NCI-H2107 (cell line): ENCODE results near the gene CSNK1E.

Experiments
- DNase-seq: peaks from one replicate; lab custom pipeline; 2025; lab: John Stamatoyannopoulos, UW

Gene CSNK1E

DNA sequence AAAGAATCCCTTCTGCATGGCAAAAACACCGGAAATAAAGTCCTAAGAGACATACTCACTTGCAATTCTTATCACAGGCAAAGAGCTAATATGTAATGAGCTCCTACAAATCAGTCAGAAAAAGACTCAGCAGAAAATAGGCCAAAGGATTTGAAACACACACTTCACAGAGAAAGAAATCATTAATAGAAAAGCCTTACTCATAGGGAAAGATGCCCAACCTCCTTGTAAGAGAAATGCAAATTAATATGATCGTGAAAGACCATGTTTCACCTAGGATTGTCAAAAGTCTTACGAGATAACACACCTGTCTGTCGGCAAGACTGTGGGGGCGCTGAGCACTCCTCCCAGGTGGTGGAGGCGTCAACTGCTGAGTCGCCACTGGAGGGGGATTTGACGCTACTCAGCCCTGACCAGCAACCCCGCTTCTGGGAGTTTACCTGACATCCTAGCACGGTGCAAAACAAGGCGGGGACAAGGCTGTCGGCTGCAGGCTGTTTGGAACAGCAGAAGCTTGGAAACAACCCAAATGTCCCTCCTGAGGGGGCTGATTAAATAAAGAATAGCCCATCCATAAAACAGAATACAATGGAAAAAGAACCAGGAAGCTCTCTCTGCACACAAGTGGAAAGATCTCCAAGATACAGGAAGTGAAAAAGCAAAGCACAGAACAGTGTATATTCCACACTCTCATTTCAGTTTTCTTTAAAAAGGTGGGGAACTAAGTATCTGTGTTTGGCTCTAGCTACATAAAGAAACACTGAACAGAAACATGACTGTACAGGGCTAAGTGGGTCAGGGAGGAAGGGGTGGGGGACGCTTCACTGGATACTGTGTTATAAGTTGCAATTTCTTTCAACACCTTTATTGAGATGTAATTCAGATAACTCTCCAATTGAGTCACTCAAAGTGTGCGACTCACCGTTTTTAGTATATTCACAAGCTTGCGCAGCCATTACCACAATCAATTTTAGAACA lies 11.5 kb downstream of the CSNK1E start:
- DNase-seq, result no peak

DNA sequence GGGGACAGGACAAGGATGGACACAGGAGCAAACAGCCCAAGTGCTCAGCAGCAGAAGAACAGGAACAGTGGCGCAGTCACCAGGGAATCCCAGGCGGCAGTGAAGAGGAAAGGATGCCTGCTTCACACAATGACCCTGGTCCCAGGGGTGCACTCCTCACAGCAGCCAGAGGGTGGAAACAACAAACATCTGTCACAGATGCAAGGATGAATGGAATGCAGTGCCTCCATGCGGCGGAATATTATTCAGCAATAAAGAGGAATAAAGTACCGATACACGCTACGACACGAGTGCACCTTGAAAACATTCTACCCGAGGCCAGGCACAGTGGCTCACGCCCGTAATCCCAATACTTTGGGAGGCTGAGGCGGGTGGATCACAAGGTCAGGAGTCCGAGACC lies 12.7 kb downstream of the CSNK1E start:
- DNase-seq, result no peak

DNA sequence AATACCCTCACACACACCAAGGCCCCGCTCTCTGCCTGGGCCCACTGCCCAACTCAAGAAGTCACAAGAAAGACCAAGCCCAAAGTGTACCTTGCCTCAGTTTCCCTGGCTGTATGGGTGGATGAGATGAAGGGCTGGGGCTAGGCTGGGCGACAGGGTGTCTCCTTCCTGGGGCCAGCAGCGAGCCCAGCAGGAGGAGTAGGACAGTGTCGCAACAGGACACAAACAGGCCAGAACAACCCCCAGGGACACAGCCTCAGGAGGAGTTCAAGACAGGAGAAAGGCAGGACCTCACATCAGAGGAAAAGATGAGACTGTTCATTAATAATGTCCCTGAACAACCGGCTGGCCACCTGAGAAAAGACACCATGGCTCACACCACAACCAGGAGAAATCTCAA lies 13.3 kb downstream of the CSNK1E start:
- DNase-seq, result no peak

DNA sequence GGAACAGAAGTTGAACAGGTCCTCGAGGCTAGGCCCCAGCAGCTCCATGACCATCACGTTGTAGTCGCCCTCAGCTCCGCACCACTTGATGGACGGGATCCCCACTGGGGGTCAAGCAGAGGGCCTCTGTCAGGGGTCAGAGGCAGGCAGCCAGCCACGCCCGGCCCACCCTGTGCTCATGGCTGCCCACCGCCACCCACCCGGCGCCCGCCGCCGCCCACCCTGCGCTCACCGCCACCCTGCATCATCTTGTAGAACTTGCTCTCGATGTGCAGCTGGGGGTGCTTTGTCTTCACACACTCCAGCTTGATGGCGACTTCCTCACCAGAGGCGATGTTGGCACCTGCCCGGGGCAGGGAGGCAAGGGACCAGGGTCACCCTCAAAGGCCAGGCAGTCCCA lies 14.3 kb downstream of the CSNK1E start:
- no peak for DNase-seq

DNA sequence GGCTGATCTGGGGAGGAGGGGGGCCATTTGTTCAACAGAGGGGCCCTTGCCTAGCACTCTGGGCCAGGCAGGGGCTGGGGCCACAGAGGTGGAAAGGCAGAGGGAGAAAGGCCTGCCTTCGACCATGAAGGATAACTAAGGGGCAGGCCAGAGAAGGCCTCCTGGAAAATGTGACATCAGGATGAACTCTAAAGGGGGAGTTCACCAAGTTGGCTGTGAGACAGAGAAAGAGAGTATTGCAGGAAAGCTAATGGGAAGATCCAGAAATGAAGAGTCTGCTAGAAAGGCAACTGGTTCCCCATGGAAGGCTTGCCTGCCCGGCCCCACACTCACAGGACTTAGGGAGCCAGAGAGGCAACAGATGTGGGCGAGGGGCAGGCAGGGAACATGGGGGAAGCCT lies 16.3 kb downstream of the CSNK1E start:
- no peak for DNase-seq

DNA sequence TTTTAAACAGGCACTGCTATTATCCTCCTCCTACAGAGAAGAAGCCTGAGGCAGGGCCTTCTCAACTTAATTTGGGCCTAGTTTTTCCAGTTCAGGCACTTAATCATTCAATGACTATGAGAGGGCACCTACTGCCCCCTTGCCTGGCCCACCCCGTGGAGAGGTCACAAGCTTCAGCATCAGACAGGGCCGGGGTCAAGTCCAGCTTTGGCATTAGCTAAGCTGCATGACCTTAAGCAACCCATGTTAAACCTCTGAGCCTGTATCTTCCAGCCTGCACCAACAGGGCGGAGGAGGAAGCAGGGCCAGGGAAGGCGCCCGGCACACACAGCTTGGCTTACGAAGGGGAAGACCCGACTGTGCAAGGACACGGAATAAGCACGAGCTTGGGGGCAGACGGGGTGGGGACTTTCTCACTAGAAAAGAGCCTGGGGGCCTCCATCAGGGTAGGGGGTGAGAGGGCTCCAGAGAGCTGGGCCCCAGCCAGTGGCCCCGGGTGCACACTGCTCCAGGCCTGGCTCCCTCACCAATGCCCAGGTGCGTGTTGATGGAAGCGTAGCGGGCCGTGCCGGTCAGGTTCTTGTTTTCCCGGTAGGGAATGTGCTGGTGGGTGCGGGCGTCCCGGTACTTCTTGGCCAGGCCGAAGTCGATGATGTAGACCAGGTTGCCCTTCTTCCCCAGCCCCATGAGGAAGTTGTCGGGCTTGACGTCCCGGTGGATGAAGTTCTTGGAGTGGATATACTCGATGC lies 16.9 kb downstream of the CSNK1E start:
- DNase-seq, result no peak

DNA sequence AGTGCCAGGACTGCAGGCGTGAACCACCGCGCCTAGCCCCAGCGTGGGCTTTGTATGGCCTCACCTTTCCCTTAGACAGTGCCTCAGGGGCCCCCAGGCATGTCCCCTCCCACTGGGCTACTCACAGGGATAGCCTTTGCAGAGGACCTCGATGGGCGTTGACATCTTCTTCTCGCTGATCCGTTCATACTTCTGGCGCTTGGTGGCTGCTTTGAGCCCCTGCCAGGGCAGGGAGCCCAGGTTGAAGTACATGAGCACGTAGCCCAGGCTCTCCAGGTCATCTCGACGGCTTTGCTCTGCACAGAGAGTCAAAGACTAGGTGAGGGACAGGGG lies 17.5 kb downstream of the CSNK1E start:
- DNase-seq, result no peak

DNA sequence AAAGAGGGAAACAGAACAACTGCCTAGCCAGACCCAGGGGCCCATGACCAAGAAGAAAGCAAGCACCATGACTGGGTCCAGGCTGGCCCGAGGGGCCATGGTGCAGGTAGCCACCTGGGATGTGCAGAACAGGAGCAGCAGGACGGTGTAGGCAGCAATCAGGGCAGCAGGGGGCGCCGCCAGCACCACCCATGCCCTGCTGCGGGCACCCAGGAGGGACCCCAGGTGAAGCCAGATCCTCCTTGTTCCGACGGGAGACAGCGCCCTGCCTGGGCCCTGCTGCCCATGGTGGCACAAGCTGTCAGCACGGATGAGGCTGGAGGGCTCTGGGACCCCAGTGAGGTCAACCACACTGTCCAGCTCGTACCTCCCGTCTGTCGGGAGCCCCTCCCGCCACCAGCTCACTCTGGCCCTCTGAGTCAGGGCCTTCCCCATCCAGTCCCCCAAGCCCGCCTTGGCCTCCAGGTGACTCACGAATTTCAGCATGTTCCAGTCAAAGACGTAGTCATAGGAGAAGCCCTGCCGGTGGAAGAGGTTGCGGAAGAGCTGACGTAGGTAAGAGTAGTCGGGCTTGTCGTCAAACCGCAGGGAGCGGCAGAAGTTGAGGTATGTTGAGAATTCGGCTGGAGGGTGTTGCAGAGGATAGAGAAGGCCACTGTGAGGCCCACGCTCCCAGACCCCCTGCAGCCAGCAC lies 18.8 kb downstream of the CSNK1E start:
- no peak for DNase-seq

DNA sequence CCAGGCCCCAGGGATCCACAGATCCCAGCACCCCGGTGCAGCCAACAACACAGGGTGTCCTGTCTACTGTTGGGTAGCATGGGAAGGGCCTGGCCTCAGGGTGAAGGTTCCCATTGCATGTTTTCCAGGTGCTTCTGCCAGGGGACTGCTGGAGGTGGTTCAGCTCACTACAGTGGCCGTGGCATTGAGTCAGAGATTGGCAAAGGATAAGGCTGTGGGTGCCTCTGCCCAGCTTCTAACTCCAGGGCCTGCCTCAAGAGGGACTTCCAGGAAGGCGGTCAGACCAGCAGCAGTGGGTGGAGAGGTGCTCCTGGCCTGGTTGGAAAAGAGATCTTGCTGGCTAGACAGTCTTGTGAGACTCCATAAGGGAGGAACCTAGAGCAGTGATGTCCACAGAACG lies 20.9 kb downstream of the CSNK1E start:
- no peak for DNase-seq

DNA sequence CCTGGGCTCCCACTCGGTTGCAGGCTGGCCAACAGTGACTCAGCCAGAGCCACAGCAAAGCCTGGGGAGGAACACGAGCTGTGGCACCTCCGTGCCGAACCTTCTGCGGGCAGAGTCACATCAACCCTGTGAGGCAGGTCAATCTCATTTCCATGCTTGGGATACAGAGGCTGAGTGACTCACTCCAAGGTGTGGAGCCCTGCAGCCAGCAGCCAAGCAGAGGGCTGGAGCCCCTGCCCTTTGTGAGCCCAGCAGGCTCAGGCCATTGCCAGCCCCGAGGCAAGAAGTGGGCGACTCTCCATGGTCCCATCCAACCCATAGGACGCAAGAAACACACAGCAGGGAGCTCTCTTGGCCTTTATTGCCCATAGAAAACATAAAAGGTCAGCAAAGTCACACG lies 21.4 kb downstream of the CSNK1E start:
- no peak for DNase-seq

DNA sequence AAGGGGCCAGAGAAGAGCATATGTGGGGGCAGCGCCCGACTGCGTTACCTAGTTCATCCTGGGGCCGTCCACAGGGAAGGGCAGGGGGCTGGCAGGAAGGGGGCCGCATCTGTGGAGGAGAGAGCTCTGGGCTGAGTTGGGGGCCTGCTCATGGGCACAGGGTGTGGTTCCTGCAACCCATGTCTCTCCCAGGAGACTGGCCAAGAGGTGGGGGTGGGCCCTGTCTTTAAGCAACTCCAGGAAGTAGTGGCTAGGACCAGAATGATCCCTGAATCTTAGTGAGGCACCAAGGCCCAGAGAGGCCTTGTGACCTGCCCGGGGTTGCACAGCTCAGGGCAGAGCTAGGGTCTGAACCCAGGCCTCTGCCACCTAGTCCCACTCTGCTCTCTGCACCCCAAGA lies 21.9 kb downstream of the CSNK1E start:
- DNase-seq, result no peak

DNA sequence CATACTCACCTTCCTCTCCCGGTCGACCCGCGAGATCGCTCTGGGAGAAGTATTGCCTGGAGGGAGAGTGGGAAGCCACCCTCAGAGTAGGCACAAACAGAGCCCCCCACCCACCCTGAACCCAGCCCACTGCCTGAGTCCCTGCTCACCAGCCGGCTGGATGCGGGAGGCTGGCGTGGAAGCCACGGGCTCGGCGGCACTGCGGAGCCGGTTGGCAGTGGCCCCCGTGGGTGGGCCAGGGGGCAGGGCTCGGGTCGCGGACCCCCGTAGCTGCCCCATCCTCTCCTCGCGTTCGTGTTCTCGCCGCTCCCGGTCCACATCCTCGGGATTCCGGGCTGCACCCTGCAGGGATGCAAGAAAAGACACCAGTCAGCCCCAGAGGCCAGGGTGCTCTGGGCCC lies 23.0 kb downstream of the CSNK1E start:
- no peak for DNase-seq

DNA sequence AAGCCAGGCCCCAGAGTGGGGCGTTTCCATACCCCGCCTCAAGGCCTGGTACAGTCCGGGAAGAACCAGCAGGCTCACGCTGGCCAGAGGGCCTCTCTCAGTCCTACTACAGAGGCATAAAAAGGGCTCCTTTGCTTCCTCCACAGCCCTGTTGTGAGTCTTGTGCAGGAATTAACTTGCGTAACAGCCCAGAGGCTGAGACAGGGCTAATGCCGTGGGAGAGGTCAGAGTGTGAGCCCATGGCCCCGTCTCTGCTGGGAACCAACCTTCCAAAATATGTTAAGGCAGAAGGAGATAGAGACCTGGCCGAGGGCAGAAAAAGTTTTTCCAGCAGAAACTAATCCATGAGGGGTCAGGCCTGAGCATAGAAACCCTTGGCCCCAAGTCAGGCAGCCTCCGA lies 24.5 kb downstream of the CSNK1E start:
- DNase-seq, result no peak

DNA sequence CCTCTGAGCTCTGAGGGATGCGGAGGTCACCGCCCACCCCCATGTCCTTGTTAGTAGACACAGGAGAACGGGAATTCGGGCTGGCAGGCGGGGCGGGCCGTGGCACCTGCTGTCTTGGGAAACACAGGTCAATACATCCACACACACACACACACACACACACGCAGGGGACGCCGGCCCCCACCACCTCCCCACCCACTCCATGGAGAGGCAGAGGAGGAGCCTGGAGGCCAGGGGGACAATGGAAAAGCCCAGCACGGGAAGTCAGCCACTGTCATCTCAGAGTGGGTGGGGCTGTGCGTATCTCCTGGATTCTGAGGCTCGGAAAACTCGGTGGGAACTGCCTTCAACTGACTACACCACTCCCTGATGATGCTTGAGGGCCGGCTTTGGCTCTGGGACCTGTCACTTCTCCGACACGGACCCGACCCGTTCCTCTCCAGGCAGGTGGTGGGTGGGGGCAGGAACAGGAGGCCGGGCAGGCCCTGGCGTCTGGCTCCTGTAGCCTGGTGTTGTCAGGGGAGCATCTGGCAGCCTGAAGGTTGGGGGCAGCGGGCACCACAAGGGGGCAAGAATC lies 25.9 kb downstream of the CSNK1E start:
- DNase-seq, result no peak

DNA sequence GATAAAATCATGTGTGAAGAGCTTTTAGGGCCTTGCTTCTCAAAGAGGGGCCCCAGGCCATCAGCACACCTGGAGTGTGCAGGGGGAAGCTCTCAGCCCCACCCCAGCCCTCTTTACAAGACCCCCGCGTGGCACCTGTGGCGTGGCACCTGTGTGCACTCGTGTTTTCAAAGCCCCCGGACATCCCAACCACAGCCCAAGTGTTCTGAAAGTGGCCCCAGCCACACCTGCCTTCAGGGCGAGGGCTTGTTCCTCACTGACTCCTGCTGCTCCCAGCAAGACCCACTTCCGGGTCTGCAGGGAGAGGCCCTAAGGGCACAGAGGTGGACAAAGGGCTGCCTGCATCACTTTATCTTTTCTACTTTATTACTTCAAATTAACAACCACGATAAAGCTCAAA lies 26.9 kb downstream of the CSNK1E start:
- DNase-seq, result no peak

DNA sequence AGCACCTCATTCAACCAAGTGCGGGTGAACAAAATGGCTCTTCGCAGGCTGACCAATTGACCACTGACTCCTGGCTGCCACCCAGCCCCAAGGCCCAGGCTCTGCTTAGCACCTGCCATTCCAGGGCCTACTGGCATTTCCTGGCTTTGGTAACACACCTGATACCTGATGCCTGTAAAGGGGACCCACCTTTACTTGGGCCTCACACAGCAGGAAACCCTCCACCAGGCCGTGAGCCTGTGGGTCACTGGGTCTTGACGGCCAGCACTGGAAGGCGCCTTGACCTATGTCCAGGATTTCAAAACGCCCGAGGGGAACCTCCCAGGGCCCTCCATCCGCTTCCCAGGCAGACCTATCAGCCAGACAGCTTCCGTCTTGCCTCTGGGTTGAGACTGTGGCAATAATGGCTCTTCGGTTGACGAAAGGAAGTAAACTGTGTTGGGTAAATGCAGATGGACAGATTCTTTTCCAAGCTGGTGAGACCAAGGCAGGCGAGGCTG lies 27.6 kb downstream of the CSNK1E start:
- DNase-seq, result no peak

DNA sequence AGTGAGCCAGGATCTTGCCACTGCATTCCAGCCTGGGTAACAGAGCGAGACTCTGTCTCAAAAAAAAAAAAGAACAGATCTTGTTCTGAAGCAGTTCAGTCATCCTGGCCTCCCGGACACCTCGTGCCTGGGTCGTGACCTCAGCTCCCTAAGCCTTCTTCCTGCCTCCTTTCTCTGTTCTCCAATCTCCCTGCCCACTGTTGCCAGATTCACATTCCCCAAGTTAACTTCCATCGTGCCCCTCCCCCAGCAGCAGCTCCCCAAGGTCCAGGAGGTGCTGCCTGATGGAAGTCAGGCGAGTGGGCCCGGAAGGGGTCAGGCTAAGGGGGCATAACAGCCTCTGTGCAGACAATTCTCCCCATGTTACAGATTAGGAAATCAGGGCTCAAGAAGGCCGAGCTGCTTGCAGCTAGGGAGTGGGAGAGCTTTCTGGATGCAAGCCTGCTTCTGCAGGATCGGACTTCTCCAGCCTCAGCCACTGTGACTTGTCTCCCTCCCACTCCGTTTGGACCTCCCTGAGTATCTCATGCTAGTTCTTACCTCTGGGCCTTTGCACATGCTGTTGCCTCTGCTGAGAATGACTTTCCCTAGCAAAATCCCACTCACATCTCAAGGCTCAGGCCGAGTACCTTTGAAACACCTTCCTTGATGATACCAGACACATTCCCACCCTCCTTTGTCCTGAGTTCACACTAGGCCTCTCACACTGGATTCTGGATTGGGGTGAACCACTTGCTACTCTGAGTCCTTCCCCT lies 30.1 kb downstream of the CSNK1E start:
- no peak for DNase-seq

DNA sequence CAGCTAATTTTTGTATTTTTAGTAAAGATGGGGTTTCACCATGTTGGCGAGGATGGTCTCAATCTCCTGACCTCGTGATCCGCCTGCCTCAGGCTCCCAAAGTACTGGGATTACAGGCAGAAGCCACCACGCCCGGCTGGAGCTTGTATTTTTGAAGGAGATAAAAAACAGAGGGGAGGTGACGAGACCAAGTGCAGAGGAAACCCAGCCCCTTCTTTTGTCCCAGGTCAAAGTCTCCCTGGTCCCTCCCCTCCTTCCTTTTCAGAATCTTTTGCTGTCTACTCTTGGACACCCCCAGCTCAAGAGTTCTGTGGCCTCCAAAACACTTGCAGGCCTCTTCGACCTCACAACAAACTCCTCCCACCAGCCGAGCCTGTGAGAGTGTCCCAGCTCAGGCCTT lies 32.2 kb downstream of the CSNK1E start:
- DNase-seq, result no peak

DNA sequence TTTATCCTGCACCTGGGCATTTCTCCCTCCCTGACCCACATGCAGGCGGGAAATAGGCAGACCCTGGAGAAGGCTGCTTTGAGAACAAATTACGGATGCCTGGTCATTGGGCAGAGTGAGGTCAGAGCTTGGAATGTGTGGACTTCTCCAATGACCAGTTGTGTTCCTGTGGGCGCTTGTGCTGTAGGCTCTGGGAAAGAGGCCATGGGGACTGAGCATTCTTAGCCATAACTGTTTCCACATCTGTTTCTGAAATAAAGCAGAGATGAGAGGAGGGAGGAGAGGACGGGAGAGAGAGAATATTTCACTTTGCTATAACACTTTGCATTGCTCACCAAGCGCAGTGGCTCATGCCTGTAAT lies 33.2 kb downstream of the CSNK1E start:
- DNase-seq, result no peak

DNA sequence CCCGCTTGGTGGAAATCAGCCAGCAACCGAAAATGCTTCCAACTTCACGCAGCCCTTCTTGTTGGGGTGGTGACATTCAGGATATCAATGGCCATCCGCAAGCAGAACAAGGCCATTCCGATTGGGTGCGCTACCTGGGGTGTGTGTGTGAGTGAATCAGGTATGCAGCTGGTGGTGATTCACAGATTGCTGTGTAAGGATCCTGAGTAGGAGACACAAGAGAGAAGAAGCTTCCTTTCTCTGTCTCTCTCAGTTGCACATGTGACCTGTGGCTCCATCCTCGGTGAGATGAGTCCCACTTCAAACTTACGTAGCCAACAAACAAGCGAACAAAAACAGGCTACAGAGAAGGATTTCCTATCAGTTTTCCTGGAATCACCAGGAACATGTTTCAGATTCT lies 34.8 kb downstream of the CSNK1E start:
- DNase-seq, result no peak

DNA sequence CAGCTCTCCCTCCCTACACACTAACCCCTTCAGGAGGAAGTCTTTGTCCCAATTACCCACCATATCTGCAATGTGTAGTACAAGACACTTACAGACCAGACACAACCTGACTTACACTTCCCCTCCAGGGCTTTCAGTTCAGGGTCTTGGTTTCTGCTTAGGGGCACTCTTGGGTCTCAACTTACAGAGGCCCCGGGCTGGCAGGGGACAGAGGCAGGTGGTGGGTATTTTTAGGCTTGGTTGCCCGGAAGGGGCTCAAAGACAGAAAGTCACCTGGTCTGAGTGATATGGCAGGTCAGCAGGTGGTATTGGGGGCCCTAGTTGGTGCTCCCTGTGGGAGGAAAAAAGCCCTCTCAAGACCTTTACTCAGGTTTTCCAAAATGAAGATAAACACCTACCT lies 41.1 kb downstream of the CSNK1E start:
- no peak for DNase-seq
